Testis (tissue), 3 donors: Measurements from ENCODE around the gene LRRC43. TPM values are rescaled to one million over a fixed set of nuclear protein-coding genes. Genes with fewer than 3 reads are reported as not detected.

Source experiments
- DNase-seq: peaks from one replicate; pipeline ENCODE4 v3.0.0-alpha.2; 2019
- H3K27ac ChIP-seq, 2 donors: fragments of 200-600 bp; sonication (generic); one replicate each; pipeline ENCODE4 v1.5.1; 2019
- H3K27me3 ChIP-seq: fragments of 200-600 bp; sonication (generic); one replicate; pipeline ENCODE4 v1.5.1; 2019
- H3K36me3 ChIP-seq: fragments of 200-600 bp; sonication (generic); one replicate; pipeline ENCODE4 v1.5.1; 2017; ENCODE audit warnings: low read depth; ENCODE audit errors: missing control alignments
- H3K4me1 ChIP-seq: fragments of 200-600 bp; sonication (generic); one replicate; pipeline ENCODE4 v1.5.1; 2019
- H3K4me3 ChIP-seq, 2 donors: fragments of 200-600 bp; sonication (generic); one replicate each; pipeline ENCODE4 v1.5.1; 2017 to 2019
- H3K9me3 ChIP-seq: fragments of 200-600 bp; sonication (generic); one replicate; pipeline ENCODE4 v1.5.1; 2017
- CTCF ChIP-seq, 3 experiments: fragments of 450-650 bp in 2 of 3; fragments of 200-600 bp in 1 of 3; sonication (generic) in 1 of 3; IDR thresholded peaks; one replicate each; pipeline ENCODE4 v1.5.1; 2016 to 2019; ENCODE audit warnings: antibody characterized with exemption in 3 of 3, mild to moderate bottlenecking in 2 of 3, moderate library complexity in 1 of 3
- POLR2A ChIP-seq: fragments of 450-650 bp; IDR thresholded peaks from one replicate; pipeline ENCODE4 v1.6.1; 2017; ENCODE audit warnings: antibody characterized with exemption, mild to moderate bottlenecking, moderate library complexity
- WGBS, 2 donors: methylation state at CpG; one replicate each; pipeline ENCODE4 v1.1.5; 2018; 5-methylcytosine and 5-hydroxymethylcytosine counted together
- intact Hi-C: fragments of 100-400 bp; cut with DNase I; formaldehyde crosslinking; loops from one replicate; pipeline ENCODE4 v1.15.1; 2023; ENCODE audit warnings: low total_unique reads
- polyA plus RNA-seq: library from polyadenylated mRNA; stranded (reverse); fragments of 350-450 nt; fragmentation: Illumina TruSeq; extraction: RNeasy Lipid Tissue Mini Kit (QIAGEN cat#74804); gene quantifications from one replicate; pipeline ENCODE4 v1.2.3, GENCODE V29; 2014; ENCODE audit warnings: low read depth, low replicate concordance; ENCODE audit not compliant: insufficient read depth
- total RNA-seq, 2 donors: library from RNA; depleted of rRNA; stranded (reverse); fragments of >200 nt; gene quantifications; one replicate each; pipeline ENCODE4 v1.2.3, GENCODE V29; 2016

The LRRC43 gene
- total and polyA plus RNA-seq, 3 donors from 2014 or later = 10.8 to 16.6 (median 11.0) TPM

DNA sequence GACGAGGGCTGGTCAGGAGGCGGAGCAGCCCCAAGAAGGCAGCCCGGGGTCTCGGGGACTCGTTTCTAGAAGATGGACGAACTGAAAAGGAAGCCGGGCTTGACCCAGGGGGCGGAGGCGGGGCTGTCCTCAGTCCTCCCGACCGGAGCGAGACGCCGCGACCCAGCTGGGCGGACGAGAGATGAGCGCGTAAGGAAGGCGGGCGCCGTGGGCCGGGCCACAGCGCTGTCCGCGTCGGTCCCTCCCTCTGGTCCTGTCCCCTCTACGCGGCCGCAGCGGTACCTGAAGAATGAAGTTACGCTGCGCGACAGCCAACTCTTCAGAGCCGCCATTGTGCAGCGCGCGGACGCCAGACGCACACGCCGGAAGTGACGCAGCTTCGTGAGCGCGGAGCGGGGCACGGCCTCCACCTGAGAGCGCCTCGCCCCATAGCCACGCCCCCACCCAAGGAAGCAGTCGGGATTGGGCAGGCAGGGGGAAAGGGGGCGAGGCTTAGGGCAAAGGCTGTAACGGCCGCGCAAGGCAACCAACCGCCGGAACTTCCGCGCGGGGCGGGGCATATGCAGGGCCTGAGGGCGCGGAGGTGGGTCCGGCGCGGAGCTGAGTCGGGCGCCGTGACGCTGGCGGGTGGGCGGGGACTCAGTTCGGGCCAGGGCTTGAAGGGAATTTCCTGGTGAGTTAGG, 42.9 kb downstream of the LRRC43 start, which contains the start of gene DIABLO:
Gene DIABLO, minus strand, starts transcription at position 370 of the 683 bp plus-strand sequence. Its CDS starts 38 bp downstream, at position 332.
- Histone ChIP-seq H3K4me3 (peak within 1 kb of the TSS; percentile 80 to 97), H3K4me1 (peaks cover 33% of the 10 kb centered on the region), H3K9me3 (no peaks in the 10 kb centered on the region), H3K27me3 (no peaks in the 10 kb centered on the region), H3K27ac (peak within 1 kb of the TSS; percentile 90 to 92), H3K36me3 (no peaks in the 10 kb centered on the region)
- TF ChIP-seq CTCF (IDR thresholded peaks at IDR 0.05) = peak in 1 of 3 experiments; percentile 4
- TF ChIP-seq POLR2A = peak; percentile 90
- DNase-seq = peak; percentile 100
- intact Hi-C loops = no loop called here
- WGBS, 2 donors = 1% methylated on average over 25 to 61 of the region's 74 CpGs

GRCh38 chr12:122226366-122227125, 43.6 kb downstream of the LRRC43 start:
- TF ChIP-seq POLR2A (no peak), CTCF (IDR thresholded peaks at IDR 0.05) (no peak)
- H3K36me3 ChIP-seq = no peaks in the 10 kb centered on the region
- WGBS, 2 donors = 5 to 16% methylated on average over 14 to 53 of the region's 55 CpGs
- H3K27me3 ChIP-seq = no peaks in the 10 kb centered on the region
- intact Hi-C loops = no loop called here
- H3K27ac ChIP-seq = peak overlapping the region in 1 of 2 donors; percentile 34
- peak overlapping the region; percentile 80 to 97 for H3K4me3 ChIP-seq
- no peaks in the 10 kb centered on the region for H3K9me3 ChIP-seq
- H3K4me1 ChIP-seq = peaks cover 26% of the 10 kb centered on the region
- peak; percentile 21 for DNase-seq

DNA sequence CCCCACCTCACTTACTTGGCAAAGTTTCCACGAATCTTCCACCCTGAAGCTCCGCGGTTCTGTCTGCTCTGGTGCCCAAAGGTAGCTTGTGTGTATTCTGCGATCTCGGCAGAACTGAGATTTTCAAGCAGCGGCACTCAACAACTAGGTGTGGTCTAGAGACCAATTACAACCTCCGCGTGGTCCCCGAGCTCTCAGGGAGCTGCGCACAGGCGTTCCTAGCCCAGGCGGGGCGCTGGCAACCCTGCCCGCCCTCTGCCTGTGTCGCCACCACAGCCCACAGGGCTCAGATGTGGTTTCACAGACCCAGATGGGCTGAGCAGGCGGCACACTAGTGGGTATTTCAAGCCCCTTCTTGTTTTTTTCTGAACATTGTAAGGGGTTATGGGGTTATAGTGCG, 44.4 kb downstream of the LRRC43 start:
- 69 to 77% methylated on average over 9 to 17 of the region's 17 CpGs for WGBS, 2 donors
- no peaks in the 10 kb centered on the region for H3K9me3 ChIP-seq
- DNase-seq = no peak
- H3K4me1 ChIP-seq = peaks cover 22% of the 10 kb centered on the region
- H3K27ac ChIP-seq = no peak overlapping the region
- no peak overlapping the region for H3K4me3 ChIP-seq
- TF ChIP-seq CTCF (IDR thresholded peaks at IDR 0.05) = no peak
- TF ChIP-seq POLR2A = no peak
- H3K36me3 ChIP-seq = no peaks in the 10 kb centered on the region
- intact Hi-C loops = no loop called here
- H3K27me3 ChIP-seq = no peaks in the 10 kb centered on the region

DNA sequence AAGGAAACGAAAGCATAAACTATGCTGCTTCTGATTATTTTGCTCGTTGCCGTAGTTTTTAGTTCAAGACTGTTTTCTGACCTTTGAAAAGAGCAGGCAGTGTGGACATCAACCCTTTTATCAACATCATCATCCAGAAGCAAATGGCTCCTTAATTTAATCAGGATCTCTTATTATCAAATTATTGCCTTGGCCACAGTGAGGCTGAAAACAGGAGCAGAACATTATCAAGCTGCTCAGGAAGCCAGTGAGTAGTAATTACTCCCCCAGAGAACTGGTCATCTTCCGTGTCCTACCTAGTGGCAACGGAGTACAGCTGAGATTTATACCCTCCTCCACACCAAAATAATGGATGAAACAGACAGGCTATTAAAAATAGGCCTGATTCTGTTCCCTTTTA, 45.2 kb downstream of the LRRC43 start:
- Histone ChIP-seq H3K9me3 (no peaks in the 10 kb centered on the region), H3K36me3 (no peaks in the 10 kb centered on the region), H3K4me1 (peaks cover 19% of the 10 kb centered on the region), H3K27ac (no peak overlapping the region), H3K4me3 (no peak overlapping the region), H3K27me3 (no peaks in the 10 kb centered on the region)
- WGBS, 2 donors = 76 to 87% methylated on average over 5 of the region's 5 CpGs
- DNase-seq = no peak
- TF ChIP-seq CTCF (IDR thresholded peaks at IDR 0.05) (no peak), POLR2A (no peak)
- intact Hi-C loops = no loop called here
